GM19193 (cell line): Measurements from ENCODE around the gene UTP11.
A peak's percentile ranks its signal among the peaks of the same experiment; 100 is the strongest.

Source experiments
- POLR2A ChIP-seq: IDR thresholded peaks from 4 replicates; pipeline ENCODE4 v1.6.1; 2011; ENCODE audit not compliant: insufficient read depth, insufficient read length; ENCODE audit errors: extremely low read depth

UTP11 gene

DNA sequence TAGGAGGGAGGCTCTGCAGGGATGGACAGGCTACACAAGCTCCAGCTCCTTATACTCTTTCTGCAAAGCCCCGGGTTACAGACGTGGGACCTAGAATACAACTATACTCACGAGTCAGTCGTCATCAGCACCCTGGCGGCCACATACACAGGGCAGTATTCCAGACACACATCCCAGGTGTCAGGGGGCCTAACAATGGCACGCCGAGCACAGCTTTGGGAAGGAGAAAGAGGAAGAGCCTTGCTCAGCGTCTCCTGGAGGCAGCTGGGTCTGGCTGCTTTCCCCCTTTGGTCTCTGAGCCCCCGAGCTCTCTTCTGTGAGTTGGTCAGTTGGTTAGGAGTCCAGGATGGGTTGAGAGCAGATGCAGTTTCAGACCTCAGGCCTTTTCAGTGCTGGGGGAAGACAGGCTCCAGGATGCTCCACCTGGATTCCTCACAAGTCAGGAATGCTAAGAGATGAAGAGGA, 38.6 kb downstream of the UTP11 start:
- no peak for TF ChIP-seq POLR2A

DNA sequence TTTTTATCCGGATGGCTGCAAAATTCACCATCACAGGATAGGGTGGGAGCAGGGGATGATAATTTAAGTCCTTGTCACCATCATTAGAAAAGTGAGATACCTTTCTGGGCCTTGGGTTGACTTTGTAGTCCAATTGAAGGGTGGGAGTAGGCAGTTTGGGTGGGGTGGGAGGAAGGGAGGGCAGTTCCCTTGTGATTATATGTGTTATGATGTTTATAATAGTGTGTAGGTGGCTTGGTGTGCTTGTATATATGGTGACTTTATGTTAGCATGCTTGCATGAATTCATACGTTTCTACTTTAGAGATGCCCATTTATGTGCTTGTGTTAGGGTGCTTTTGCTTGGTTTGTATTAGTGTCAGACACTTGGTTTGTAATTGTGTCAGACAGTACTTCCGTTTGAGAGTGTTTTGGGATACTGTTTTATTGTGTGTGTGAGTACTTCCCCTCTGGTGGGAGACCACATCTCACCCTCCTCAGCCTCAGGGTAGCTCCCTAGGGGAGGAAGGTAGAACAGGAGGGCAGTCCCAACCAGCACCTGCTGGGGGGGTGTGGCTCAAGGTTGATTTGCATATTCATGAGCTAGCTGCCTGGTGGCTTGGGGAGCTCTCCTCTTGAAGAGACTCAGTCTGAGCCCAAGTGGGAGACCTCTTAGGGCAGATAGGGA, 40.3 kb downstream of the UTP11 start:
- TF ChIP-seq POLR2A, result peak; percentile 60

DNA sequence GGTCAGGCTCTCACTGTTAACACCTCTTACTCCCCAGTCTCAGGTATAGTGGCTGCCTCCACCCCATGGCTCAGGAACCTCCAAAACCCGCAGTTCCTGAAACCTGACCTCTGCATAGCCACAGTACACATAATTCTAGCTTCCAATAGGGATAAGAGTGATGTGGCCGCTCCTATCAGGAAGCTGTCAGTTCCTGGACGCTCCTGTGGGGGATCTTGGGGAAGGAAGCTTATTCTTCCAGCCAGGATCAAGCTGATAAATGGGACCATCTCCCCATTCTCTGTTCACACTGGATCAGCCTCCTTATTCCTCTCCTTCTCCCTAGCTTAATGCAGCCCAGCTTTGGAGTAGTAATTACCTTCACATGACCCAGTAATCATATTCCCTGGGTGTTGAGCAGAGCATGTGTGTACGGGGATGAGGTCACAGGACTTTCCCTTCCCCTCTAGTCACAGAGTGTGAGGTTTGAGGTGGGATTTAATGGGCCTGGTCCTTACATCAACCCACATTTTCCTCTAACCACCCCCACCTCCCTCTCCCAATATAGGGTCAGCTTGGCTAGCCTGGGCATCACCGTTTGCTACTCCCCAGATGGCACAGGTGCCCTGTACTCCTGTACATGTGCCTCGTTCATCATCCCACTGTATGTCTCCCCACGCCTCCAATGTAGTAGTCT, 41.0 kb downstream of the UTP11 start:
- no peak for TF ChIP-seq POLR2A

- TF ChIP-seq POLR2A, result no peak
These were observed 42.9 kb downstream of the UTP11 start for GRCh38 chr1:38055398-38055797.

DNA sequence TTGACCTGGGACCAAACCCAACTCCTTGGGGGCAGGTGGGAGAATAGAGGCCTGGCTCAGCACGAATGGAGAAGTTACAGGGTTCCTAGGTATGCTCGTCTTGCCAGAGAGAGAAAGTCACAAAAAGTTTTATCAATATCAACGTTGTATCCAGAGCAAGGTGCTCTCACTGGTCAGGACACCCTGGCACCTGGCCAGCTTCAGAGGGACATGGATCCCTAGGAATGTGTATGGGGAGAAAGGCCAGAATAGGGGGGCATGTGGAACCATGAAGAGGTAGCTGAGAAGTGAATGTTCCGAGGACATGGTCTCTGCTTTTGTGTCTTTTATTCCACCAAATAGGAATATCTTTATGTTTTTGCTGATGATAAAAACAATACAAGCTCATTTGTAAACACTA, 43.4 kb downstream of the UTP11 start:
- TF ChIP-seq POLR2A, result no peak

DNA sequence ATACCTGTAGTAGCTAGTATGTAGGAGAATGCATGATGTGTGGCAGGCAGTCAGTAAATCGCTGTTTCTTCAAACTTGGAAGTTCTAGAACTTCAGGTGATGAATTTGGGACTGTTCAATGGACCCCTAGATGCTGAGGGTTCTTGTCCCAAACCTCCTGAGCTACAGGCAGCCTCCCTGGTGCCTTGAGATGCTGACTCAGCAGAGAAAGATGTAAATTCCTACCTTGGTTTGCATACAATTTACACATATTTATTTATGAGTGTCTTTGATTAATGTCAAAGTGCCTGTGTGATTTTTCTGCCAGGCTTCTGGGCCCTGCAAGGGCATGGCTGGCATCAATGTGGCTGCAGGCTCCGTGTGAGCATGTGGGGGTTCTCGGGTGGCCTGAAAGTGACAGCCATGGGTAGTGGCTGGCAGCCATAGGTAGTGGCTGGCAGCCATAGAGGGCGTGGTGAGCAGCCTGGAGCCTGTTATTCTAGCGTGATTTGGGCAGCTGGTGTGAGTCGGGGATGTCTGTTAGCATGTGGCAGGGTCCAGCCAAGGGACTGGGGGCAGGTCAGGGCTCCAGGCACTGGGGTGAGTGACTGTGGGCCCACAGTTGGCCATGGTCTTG, 47.2 kb downstream of the UTP11 start:
- no peak for TF ChIP-seq POLR2A

- TF ChIP-seq POLR2A, result no peak
These were observed 48.0 kb downstream of the UTP11 start for GRCh38 chr1:38060498-38060897.

- TF ChIP-seq POLR2A, result no peak
These were observed 48.8 kb downstream of the UTP11 start for GRCh38 chr1:38061290-38061689.

- TF ChIP-seq POLR2A, result no peak
These were observed 49.4 kb downstream of the UTP11 start for GRCh38 chr1:38061883-38062328.

DNA sequence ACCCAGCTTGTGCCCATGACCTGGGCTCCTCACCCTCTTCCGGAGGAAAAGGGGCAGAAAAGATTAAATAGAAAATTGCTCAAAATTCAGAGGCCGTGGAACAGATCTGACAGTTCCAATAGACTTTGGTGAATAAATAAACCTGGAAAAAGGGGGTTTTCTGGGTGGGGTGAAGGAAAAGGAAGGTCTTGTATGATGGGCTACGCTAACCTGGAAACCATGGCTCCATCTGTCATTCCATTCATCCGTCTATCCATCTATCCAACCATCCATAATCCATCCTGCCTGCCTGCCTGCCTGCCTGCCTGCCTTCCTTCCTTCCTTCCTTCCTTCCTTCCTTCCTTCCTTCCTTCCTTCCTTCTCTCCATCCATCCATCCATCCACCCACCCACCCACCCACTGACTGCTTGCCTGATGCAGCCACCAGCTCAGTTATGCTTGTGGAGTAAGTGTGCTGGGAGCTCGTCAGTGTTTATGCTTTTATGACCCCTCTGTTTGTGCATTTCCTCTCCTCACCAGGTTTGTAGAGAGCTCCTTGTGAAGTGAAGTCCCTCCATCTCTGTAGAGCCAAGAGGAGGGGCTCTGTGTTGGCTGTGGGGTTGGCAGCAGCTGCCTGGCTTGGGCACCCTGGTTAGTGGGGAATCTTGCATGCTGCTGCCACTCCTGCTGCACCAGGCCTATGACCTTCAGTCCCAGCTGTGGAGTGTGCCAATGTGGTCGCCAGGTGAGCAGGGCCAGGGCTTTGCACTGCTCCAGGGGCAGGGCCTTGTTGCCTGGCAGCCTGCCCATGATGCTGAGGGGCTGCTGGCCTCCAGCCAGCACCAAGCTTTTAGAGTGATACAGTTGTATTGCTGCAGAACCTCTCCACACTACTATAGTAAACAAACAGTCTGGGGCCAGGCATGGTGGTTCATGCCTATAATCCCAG, 50.1 kb downstream of the UTP11 start:
- TF ChIP-seq POLR2A, result no peak

DNA sequence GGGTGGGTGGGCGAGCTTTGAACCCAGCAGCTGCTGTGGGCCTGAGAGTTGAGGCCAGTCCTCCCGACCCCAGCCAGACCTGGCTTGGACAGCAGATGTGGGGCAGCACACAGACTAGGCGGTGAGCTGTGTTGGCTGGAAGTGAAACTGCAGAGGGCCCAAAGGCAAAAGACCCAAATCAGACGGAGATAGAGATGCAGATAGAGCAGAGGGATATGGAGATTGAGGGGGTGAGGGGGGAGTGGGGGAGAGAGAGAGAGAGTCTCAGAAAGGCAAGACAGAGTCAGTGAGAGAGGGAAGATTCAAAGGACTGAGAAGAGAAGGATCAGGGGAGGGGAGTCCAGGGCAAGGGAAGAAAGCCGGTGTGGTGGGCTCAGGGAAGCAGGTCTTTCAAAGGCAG, 51.1 kb downstream of the UTP11 start:
- no peak for TF ChIP-seq POLR2A

DNA sequence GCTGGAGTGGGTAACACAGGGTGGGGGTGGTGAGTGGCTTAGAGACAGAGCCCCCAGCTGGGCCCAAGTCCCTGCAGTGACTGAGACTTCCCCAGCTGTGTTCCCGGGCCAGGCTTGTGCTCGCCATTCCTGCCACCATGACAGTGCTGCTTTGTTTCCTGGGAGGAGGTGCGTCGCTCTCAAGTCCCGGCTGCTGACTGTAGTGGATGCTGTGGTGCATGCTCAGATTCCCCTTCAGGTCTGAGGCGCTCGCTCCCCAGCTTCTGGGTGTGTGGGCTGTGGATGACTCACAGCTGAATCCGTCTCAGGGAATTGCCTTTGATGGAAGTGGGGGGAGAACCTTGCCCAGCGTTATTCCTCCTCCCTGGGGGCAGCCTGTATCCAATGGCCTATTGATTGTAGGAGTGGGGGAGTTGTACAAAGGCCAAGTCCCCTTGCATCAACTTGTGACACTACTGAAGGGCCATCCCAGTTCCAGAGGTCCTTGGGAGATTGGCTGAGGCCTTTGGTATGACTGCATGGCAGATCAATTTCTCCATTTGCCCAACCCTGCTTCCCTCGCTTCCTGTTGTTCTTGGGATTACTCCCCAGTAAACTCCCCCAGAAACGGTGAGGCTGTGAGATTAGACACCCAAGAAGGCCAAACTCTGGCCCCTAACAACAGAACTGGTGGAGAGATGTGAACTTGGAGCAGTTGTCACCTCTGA, 51.8 kb downstream of the UTP11 start:
- no peak for TF ChIP-seq POLR2A

GRCh38 chr1:38068220-38068979, 55.9 kb downstream of the UTP11 start:
- no peak for TF ChIP-seq POLR2A

- no peak for TF ChIP-seq POLR2A
These were observed 56.4 kb downstream of the UTP11 start for GRCh38 chr1:38068980-38069340.
